HCT116 (cell line): ENCODE results near the gene DOCK11.

Experiments
- CEBPB ChIP-seq: IDR thresholded peaks from 2 replicates; pipeline ENCODE4 v1.6.1; 2012; ENCODE audit warnings: low read depth
- CTCF ChIP-seq, 3 experiments: fragments of 200-600 bp in 1 of 3; sonication (generic) in 1 of 3; IDR thresholded peaks in 2 of 3; conservative IDR thresholded peaks in 1 of 3; 2 replicates each; pipeline ENCODE4 v1.5.1; 2012 to 2017; ENCODE audit warnings: low read depth in 2 of 3, low read length in 2 of 3, antibody characterized with exemption in 1 of 3, borderline replicate concordance in 1 of 3, control low read depth in 1 of 3, mild to moderate bottlenecking in 1 of 3, mixed read lengths in 1 of 3, mixed run types in 1 of 3, moderate library complexity in 1 of 3; ENCODE audit not compliant: insufficient read depth in 1 of 3
- ELF1 ChIP-seq: IDR thresholded peaks from 2 replicates; pipeline ENCODE4 v1.6.1; 2012; ENCODE audit warnings: low read depth, borderline replicate concordance
- EZH2 ChIP-seq: fragments of 200-600 bp; sonication (generic); IDR thresholded peaks from 2 replicates; pipeline ENCODE4 v1.6.1; 2017; ENCODE audit warnings: antibody characterized with exemption, mixed run types
- EZH2phosphoT487 ChIP-seq: fragments of 200-600 bp; IDR thresholded peaks from 2 replicates; pipeline ENCODE4 v1.6.1; 2018; ENCODE audit warnings: antibody characterized with exemption, borderline replicate concordance
- MAX ChIP-seq: IDR thresholded peaks from 2 replicates; pipeline ENCODE4 v1.6.1; 2012
- POLR2A ChIP-seq: IDR thresholded peaks from 2 replicates; pipeline ENCODE4 v1.7.0; 2011; ENCODE audit warnings: borderline replicate concordance; ENCODE audit not compliant: insufficient read depth, insufficient read length; ENCODE audit errors: extremely low read depth
- RAD21 ChIP-seq: IDR thresholded peaks from 2 replicates; pipeline ENCODE4 v1.6.1; 2012; ENCODE audit warnings: low read depth, mild to moderate bottlenecking
- SIN3A ChIP-seq: IDR thresholded peaks from 2 replicates; pipeline ENCODE4 v1.6.1; 2012; ENCODE audit warnings: low read depth
- SP1 ChIP-seq: IDR thresholded peaks from 2 replicates; pipeline ENCODE4 v1.6.1; 2012; ENCODE audit warnings: low read depth
- ZFX ChIP-seq: fragments of 450-650 bp; IDR thresholded peaks from 2 replicates; pipeline ENCODE4 v1.6.1; 2017

GRCh38 chrX:118675326-118675965 lies 179.8 kb downstream of the DOCK11 start:
- no peak for TF ChIP-seq CTCF (IDR thresholded peaks at IDR 0.05 in 2 of 3, conservative IDR thresholded peaks at IDR 0.05 in 1 of 3; ENCODE audit: borderline replicate concordance in 1 of 3, insufficient read depth in 1 of 3, low read depth in 2 of 3, low read length in 2 of 3)
- no peak for TF ChIP-seq RAD21
- no peak for TF ChIP-seq POLR2A
- TF ChIP-seq EZH2: no peak
- TF ChIP-seq SP1: no peak
- no peak for TF ChIP-seq MAX
- no peak for TF ChIP-seq CEBPB
- TF ChIP-seq ZFX: no peak
- no peak for TF ChIP-seq EZH2phosphoT487
- TF ChIP-seq SIN3A: no peak
- TF ChIP-seq ELF1: no peak
